ENCODE data around the gene NEUROG3. TPM values are rescaled to one million over a fixed set of nuclear protein-coding genes. Genes with fewer than 3 reads are reported as not detected.
A peak's percentile ranks its signal among the peaks of the same experiment; 100 is the strongest.

The NEUROG3 gene
- not detected for total RNA-seq
- long read RNA-seq, result 0 reads

- peak; percentile 51 for DNase-seq
- peak; percentile 69 for ATAC-seq
- intact Hi-C loops (cut with micrococcal nuclease), result no loop called here
These were observed at the start of gene NEUROG3 for GRCh38 chr10:69573056-69573806. Gene NEUROG3 (minus strand): TSS chr10:69573422. CDS start chr10:69573043, 379 bp downstream.

DNA sequence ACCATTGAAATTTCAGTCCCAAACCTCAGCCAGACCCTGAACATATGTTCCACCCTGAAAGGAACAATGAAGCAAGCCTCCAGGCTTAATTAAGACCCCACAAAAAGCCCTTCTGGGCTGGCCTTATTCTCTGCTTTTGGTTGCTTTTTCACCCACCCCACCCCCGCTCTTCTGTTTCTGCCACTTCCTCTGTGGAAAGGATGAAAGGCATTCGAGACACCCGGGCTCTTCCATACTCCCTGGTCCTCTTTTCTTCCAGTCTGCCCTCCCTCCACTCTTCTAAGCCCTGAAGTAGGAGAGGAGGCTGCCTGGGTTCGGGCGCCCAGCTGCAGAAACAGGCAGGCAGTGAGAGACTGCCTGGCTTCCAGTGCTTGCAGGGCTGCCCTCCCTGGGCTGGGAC is 47.4 kb upstream of the NEUROG3 start:
- no peak for ATAC-seq
- intact Hi-C loops (cut with micrococcal nuclease), result no loop called here
- no peak for DNase-seq

- DNase-seq, result no peak
- ATAC-seq, result no peak
- intact Hi-C loops (cut with micrococcal nuclease), result no loop called here
These were observed 46.4 kb upstream of the NEUROG3 start for GRCh38 chr10:69619626-69620025.

- intact Hi-C loops (cut with micrococcal nuclease), result no loop called here
- no peak for ATAC-seq
- no peak for DNase-seq
These were observed 45.5 kb upstream of the NEUROG3 start for GRCh38 chr10:69618746-69619145.

GRCh38 chr10:69616358-69616757 is 43.1 kb upstream of the NEUROG3 start:
- DNase-seq (no peak), ATAC-seq (no peak)
- intact Hi-C loops (cut with micrococcal nuclease), result no loop called here

GRCh38 chr10:69614130-69614529 is 40.9 kb upstream of the NEUROG3 start:
- DNase-seq, result no peak
- intact Hi-C loops (cut with micrococcal nuclease), result no loop called here
- no peak for ATAC-seq

DNA sequence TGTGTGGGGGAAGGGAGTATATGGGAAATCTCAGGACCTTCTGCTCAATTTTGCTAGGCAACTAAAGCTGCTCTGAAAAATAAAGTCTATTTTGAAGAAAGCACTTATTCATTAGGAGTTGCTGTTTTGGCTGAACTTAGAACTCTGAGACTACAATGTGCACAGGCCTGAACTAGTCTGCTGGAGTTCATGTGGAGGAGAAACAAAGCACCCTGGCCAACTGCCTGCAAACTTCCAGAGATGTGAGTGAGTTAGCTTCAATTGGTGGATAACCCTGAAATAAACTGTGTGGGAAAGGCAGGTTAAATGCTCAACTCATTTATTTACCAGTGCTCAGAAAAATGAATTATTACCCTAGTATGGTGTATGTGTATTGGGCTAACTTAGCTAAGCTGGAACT is 39.5 kb upstream of the NEUROG3 start:
- no peak for DNase-seq
- intact Hi-C loops (cut with micrococcal nuclease), result no loop called here
- ATAC-seq, result no peak

GRCh38 chr10:69609077-69609476 is 35.9 kb upstream of the NEUROG3 start:
- ATAC-seq (no peak), DNase-seq (no peak)
- intact Hi-C loops (cut with micrococcal nuclease), result no loop called here

GRCh38 chr10:69600761-69601330 is 27.6 kb upstream of the NEUROG3 start:
- ATAC-seq (no peak), DNase-seq (no peak)
- intact Hi-C loops (cut with micrococcal nuclease), result no loop called here

DNA sequence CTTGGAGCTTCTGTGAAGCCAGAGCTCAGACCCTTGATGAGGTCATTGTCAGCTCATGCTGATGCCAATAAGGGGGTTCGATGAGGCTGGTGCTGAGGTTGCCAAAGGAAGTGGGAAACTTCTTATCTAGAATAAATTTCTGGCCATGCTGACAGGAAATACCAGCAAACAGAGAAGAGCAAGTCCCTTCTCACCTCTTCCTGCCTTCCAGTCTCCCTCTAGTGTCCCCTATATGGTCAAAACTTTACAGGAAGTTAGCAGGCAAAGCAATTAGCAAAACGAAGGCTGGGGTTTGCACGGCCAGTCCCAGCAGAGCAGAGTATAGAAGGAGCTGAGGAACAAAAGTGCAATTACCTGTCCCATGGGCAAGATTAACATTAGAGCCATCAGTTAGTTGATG is 15.1 kb upstream of the NEUROG3 start:
- DNase-seq (no peak), ATAC-seq (no peak)
- intact Hi-C loops (cut with micrococcal nuclease), result no loop called here

DNA sequence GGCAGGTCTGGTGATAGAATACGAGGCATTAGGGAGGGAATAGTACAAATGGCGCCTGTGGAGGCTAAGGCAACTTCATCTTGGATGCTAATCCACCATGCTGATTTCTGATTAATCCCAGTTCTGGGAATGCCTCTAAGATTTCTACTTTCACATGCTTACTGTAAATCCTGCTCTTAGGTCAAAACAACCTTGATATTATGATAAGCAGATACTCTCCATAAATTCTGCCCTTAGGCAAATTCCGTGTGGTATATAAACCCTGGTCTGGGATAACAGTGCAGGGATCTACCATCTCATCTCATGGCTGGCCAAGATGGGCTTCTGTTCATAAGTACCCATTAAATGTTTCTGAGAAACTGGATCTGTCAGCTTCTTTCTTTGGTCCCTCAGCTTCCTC is 11.4 kb upstream of the NEUROG3 start:
- DNase-seq (no peak), ATAC-seq (no peak)
- intact Hi-C loops (cut with micrococcal nuclease), result no loop called here

- DNase-seq (no peak), ATAC-seq (no peak)
- intact Hi-C loops (cut with micrococcal nuclease), result no loop called here
These were observed 9.9 kb upstream of the NEUROG3 start for GRCh38 chr10:69583106-69583505.

- intact Hi-C loops (cut with micrococcal nuclease), result no loop called here
- no peak for DNase-seq
- ATAC-seq, result no peak
These were observed 7.2 kb upstream of the NEUROG3 start for GRCh38 chr10:69580435-69580834.

DNA sequence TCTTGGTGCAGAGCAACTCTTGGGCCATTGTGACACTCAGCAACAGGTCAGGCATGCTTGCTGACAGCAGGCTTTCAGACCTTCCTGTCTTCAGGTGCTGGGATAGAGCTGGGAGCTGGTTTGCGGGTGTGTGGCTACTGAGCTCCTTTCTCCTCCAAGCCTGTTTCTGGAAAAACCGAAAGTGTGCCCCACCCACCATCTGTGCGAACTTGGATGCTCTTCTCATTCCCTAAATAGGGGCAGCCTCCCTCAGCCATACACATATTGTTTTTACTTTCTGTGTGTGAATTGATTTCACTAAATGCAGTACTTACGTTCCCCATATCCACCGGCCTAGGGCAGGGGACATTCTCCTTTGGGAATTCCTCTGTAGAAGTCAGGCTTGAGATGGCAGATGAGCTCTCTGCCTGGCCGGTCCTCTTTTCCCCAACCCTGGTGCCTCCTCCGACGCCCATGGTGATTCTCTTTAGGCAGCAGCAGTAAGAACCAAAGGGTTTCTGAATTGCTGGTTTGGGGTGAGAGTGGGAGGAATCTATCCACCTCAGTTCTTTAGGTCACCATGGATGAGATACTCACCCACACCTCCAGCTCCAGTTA is 6.3 kb upstream of the NEUROG3 start:
- intact Hi-C loops (cut with micrococcal nuclease), result no loop called here
- ATAC-seq (no peak), DNase-seq (no peak)

DNA sequence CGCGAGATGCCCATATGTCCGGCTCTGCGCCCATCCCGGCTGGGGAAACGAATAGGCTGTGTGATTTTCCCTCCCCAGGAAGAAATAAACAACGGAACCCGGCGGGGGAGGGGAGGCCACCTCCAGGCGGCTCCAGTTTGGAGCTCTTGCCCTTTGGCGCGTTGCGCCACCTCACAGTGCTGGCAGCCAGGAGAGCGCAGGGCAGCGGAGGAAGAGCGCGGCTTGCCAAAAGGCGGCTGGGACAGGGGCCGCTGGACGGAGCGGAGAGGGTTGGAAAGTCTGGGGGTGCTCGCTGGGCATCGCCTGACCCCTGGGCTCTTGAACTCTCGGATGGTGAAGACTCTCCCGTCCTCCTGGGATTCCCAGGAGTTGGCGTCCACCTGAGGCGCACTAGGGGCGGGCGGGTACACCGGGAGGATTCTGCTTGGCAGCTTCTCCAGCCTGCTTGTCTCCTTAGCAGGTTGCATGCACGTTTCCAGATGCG is 5.3 kb upstream of the NEUROG3 start:
- DNase-seq (no peak), ATAC-seq (no peak)
- intact Hi-C loops (cut with micrococcal nuclease), result no loop called here

GRCh38 chr10:69577268-69578232 is 4.3 kb upstream of the NEUROG3 start:
- no peak for DNase-seq
- ATAC-seq, result no peak
- intact Hi-C loops (cut with micrococcal nuclease), result no loop called here

DNA sequence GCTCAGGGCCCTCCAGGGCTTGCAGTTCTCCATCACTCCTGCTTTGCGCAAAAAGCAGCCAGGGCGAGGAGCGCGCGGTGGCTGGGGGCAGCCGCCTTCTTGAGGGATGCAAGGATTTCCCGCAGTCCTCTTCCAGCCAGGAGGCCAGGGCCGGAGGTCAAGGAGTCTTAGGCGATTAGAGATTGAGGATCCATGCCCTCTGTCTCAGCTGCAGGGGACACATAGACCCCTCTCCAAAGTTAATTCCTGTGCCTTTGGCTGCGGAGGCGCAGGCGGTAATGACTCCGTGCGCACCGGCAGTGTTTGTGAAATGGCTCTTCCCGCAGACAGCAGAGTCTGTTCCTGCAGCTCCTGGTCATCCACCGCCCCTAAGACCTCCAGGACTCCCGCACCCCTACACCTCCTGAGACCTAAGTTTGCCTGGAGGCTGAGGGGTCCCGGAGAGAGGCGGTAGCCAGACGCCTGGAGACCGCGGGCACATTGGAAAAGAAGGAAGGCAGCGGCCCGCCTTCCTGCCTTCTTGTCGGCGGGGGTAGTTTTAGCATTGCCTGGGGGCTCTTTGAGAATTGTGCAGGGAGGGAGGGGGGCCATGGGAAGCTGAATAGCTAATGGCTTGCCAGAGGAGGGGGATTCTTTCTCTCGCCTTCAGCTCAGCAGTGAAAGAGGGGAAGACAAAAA is 3.3 kb upstream of the NEUROG3 start:
- intact Hi-C loops (cut with micrococcal nuclease), result no loop called here
- DNase-seq (no peak), ATAC-seq (no peak)

DNA sequence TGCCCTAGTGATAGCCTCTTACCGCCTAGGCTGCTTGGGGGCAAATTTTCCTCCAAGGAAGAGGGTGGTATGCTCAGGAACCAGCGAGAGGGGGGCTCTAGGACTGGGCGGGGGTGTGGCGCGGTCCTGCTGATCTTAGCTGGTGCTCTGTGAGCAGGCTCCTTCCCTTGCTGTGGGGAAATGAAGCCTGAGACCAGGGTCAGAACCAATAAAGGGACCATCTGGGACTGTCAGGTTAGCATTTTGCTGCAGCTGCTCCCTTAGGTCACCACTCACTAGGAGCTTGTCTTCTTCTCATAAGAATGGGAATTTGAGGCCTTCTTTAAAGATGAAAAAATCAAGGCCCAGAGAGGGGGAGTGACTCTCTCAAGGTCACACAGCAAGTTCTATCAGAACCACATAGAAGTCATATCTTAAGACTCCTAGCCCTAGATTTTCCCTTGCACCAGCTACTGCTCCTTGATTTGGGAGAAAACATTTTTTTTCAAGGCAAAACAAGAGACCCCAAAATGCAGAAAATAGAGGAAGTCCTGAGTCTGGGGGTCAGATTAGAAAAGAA is 2.0 kb upstream of the NEUROG3 start:
- ATAC-seq (no peak), DNase-seq (no peak)
- intact Hi-C loops (cut with micrococcal nuclease), result no loop called here

DNA sequence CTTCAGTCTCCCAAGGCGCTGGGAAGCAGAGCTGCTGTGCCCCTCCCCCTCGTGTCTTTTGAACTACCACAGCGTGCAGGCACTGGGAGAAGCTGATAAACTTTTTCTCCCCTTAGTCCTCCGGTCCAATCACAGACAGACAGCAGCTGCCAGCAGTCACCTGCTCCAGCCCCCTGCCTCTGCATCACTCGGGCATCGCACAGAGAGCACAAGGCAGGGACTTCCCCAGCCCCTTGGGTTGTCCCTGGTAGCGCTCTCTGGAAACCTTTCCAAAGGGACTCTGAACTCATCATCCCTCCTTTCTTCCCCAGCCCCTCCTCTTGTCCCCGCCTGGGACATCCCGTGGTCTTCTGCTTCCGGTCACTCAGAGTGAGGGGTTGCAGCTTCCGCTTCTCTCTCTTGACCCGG is 1.4 kb upstream of the NEUROG3 start:
- no peak for ATAC-seq
- intact Hi-C loops (cut with micrococcal nuclease), result no loop called here
- no peak for DNase-seq

Data from left ventricle myocardium superior (tissue), 1 donor.